Stimulated activated naive CD4-positive, alpha-beta T cell treated with Interleukin-2 at 50 U/mL for 16 hours (primary cell): ENCODE results near the gene C14orf39.

Experiments
- DNase-seq: peaks from one replicate; lab custom pipeline; 2025; lab: John Stamatoyannopoulos, UW

The C14orf39 gene

DNA sequence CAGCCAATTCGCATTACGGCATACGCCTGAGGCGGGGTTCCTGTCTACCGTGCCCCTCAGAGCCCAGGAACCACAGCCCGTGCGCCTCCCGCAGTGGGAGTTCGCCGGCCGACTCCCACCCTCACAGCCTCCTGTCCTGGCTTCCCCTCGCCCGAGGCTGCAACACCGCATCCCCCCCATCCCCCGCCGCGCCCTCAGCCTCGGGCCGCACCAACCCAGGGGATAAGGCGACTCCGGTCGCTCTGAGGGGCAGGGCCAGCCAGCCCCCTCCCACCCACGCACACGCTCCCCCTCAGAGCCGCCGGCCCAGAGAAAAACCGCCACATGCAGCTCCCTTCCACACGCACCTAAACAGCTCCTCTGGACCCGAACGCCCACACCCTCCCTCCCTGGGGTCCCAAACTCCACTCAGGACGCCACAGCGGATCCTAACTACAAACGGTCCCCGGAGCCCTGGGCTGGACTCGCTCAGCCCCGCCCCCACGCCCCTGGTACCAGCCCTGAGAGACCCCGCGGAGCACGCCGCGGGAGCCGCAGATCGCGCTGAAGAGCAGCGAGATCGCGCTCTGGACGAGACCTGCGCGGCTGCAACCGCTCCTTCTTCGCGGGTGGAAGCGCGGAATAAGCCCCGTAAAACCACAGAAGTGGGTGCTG is at the start of gene C14orf39:
Gene C14orf39, minus strand, starts transcription at position 466 of the 654 bp plus-strand sequence. CDS start 985 bp downstream, outside the sequence.
- no peak for DNase-seq

- no peak for DNase-seq
Measured at GRCh38 chr14:60532442-60532841, 46.6 kb upstream of the C14orf39 start.

DNA sequence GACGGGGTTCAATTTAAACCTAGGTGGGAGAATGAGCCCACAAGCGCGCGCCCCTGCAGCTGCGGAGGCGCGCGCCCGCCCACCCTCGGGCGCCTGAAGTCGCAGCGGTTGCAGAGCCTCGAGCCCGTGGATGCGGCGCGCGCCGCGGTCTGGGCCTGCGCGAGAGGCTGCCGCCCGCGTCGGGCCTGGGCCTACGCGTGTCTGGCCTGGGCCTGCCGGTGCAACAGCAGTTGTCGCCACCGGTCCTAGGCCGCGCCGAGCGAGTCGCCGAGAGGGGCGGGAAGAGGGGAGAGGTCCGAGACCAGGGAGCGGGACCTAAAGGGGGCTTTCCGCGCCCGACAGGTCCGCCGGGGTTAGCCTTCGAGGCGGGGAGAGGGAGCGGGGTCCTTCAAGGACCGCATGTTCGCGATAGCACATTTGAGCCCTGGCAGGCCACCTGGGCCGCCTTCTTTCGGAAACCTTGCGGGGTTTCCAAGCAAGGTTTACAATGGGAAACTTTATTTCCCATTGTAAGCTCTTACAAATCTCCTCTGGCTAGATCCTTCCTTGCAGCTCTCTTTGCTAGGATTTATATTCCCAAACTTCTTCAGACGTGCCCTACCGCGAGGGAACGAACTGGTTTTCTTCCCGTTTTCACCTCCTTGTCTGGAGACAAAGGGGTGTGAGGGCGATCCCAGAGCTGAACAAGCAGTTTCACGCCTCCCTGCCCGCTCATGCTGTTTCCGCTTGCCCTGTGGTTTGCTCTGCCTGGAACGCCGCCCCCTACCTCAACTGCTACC is 29.8 kb upstream of the C14orf39 start:
- DNase-seq, result no peak

- DNase-seq, result no peak
Measured at GRCh38 chr14:60514741-60515491, 29.1 kb upstream of the C14orf39 start.

GRCh38 chr14:60514378-60514740 is 28.5 kb upstream of the C14orf39 start:
- no peak for DNase-seq

DNA sequence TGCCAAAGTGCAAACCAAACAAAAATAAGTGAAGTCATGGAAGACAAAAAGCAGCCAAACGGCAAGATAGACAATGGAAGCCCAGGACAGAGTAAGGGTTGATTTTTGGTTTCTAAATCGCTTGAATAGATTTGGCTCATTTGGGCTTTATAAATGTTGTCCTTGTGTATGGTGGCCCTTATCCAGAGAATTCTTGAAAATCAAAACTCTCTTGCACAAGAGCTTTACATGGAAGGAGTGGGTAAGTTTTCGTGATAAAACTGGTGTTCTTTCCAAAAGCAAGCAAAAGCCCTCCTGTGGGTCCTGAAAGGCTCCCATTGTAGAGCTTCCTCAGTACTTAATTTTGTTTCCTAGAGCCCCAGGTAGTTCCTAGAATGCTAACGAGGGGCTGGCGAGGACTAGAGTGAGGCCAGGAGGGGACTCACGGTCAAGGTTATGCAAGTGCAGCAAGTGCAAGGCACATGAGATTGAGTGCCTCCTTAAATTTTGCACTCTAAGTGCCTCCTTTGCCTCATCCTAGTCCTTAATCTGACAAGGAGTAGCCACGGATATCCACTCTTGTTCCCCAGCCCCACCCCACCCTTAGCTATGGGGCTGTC is 27.2 kb upstream of the C14orf39 start:
- DNase-seq, result no peak

DNA sequence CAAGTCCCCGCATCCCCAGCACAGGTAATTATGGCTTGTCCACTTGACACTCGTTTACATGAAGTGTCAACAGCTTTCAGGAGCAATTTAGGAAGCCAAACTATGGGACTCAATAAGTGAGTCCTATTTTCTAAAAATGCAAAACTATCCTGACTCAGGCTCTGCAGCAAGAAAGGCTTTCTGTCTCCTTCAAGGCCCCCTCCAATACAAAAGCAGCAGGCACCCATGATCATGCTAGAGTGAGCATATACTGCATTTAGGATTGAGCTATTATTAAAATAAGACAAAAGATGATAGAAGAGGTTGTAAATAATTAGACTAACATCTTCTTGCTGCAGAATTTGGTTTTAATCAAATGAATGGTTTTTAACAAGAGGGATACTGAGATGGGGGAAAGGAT is 26.3 kb upstream of the C14orf39 start:
- DNase-seq, result no peak

DNA sequence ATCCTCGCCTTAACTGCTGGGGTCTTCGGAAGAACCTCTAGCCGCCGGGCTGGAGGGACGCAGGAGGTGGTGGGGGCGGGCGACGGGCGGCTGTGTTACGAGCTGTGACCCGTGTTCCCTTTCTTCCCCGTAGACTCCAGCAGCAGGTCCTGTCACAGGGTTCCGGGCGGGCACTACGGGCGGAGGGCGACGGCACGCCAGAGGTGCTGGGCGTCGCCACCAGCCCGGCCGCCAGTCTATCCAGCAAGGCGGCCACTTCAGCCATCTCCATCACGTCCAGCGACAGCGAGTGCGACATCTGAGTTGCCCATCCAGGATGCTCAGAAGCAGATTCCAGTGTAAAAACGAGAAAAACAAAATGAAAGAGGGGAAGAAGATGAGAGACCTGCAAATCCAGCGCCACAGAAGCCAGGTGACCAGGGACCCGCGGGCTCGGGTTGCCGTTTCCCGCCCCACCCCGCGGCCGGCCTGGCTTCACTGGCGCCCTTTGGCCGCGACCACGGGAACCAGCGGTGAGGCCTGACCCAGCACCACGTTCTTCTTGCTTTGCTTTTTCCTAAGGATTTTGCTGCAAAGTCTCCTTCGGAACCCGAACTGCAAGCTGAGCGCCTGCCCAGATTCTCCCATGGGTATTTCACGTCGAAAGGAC is 25.2 kb upstream of the C14orf39 start:
- no peak for DNase-seq

- no peak for DNase-seq
Measured at GRCh38 chr14:60510254-60510950, 24.5 kb upstream of the C14orf39 start.

DNA sequence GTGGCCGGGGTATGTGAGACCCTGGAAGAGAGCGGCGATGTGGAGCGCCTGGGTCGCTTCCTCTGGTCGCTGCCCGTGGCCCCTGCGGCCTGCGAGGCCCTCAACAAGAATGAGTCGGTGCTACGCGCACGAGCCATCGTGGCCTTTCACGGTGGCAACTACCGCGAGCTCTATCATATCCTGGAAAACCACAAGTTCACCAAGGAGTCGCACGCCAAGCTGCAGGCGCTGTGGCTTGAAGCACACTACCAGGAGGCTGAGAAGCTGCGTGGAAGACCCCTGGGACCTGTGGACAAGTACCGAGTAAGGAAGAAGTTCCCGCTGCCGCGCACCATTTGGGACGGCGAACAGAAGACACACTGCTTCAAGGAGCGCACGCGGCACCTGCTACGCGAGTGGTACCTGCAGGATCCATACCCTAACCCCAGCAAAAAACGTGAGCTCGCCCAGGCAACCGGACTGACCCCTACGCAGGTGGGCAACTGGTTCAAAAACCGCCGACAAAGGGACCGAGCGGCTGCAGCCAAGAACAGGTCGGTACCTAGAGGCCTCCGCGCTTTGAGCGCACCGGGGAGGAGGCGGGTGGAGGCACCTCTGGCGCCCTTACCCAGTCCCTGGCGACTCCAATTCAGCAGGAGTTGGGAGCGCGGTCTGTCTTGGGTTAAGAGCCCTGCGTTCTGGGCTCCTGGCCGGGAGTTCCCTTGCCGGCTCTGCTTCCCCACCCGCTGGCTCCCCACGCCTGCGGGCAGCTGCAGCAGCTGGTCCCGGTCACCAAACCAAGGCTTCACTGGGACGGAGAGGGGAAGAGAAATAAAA is 23.8 kb upstream of the C14orf39 start:
- no peak for DNase-seq

- no peak for DNase-seq
Measured at GRCh38 chr14:60508707-60509437, 23.0 kb upstream of the C14orf39 start, which contains the start of gene SIX6. Gene SIX6 (plus strand): TSS chr14:60509146. CDS start chr14:60509399, 253 bp downstream.

DNA sequence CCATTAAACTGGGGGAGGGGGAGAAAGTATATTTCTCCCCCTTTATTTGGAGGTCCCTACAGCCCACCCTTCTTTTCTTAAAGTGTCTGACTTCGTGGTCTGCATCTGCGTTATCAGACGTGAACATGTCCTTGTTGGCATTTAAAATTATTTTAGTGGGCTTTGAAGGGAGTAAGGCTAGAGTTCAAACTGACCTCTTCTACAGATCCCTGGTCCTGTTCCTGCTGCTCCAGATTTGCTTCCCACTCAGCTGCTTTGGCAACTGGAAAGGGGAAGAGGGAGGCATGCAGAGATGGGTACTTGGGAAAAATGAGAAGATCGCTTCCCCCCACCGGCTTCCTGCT is 22.5 kb upstream of the C14orf39 start:
- no peak for DNase-seq

DNA sequence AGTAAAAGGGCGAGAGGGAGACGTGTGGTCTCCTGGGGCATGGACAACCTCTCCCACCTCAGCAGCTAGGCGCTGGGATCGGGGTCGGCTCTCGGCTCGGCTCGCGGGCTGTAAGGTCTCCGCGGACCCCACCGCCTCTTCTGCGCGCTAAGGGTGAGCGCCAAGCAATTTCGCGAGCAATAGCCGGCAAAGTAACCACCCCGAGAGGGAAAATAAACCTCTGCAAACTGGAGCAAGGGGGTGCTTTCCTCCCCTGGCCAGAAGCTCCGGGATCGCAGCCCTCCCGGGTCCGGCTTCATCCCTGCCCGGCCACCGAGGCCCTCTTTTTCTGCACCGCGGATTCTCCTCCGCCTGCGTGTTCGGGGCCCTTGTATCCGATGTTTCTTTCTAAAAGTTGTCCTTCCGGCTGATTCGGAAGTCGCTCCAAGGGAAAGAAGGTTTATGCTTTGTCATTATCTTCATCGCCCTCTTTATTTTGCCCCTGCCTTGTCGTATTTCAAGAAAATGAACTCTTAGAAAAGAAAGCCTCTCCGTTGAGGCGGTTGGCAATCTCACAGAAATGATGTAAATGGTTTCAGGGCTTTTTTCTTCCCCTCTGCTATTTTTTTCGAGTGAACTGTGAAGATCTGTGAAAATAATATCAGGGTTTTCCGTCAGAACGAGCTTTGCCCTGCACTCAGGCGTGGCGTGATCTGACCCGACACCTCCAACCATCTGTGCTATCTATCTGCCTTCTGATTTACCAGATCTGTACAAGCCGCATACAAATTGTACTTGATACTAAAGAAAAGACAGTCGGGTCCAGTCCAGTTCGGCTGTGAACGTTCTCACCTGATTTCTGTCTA is 21.3 kb upstream of the C14orf39 start:
- no peak for DNase-seq

- no peak for DNase-seq
Measured at GRCh38 chr14:60506462-60506984, 20.7 kb upstream of the C14orf39 start.

GRCh38 chr14:60506010-60506409 is 20.1 kb upstream of the C14orf39 start:
- DNase-seq, result no peak

DNA sequence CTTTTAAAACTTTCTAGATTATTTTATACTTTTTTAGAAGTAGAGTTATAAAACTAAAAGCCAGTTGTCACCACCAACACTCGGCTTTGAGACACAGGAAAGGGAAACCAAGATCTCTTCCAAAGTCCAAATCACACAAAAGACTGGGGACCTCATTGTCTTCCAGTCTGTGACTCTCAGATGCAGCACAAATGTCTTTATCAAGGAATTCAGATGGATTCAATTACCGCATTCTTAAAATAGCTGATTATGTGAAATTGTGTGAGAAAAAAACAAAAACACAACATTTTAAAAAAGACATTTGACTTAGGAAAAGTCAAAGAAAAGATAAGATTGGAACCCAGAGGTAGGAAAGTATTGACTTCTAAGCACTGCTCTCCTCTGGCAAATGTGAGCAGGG is 19.6 kb upstream of the C14orf39 start:
- no peak for DNase-seq

DNA sequence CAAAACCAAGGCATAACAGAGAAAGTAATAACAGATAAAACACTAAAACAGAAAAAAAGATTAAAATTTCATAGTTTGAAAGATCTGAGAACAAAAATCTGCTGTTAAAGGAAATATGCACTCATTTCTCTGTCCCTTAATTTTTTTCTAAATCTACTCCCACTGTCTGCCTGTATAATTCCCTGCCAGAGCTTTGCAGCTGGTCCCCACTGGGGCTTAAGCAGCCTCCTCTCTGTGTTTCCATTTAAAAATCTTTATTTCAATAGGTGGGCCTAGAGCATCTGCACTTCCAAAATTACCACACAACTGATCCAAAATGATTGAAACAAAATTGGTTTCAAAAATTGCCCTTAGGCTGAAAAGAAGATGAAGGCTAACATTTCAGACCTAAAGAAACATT is 16.7 kb upstream of the C14orf39 start:
- DNase-seq, result no peak

DNA sequence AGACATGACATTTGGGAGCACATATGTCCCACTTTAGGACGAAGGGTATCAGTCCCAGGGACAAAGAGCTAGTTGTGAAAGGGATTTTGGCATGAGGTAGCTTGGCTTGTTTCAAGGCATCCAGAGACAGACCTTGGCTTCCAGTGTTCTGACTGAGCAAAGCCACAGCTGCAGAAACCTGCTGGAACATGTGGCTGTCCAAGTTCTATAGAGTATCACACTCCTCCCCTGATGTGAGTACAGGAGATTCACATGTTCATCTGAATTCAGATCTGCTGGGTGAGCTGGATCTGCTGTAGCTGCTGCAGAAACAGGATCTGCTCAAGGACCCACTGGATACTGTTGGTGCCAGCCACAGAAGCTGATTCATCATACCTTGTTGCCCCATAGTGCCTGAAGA is 10.1 kb upstream of the C14orf39 start:
- DNase-seq, result no peak

- no peak for DNase-seq
Measured at GRCh38 chr14:60490270-60490669, 4.4 kb upstream of the C14orf39 start.
